CD4-positive, alpha-beta T cell treated with Interleukin-17A for 4 hours (primary cell): ENCODE measurements around the gene CALU.

Experiments used
- DNase-seq: peaks from one replicate; pipeline ENCODE4 v3.0.0-alpha.2; 2020; ENCODE audit warnings: mixed read lengths

CALU gene

GRCh38 chr7:128755075-128755818, 16.1 kb downstream of the CALU start:
- no peak for DNase-seq

GRCh38 chr7:128755819-128756476, 16.8 kb downstream of the CALU start:
- DNase-seq, result no peak

- DNase-seq, result no peak
Measured at GRCh38 chr7:128757203-128757602, 18.0 kb downstream of the CALU start.

- no peak for DNase-seq
Measured at GRCh38 chr7:128758553-128758952, 19.4 kb downstream of the CALU start.

GRCh38 chr7:128759242-128759641, 20.1 kb downstream of the CALU start:
- no peak for DNase-seq

- DNase-seq, result no peak
Measured at GRCh38 chr7:128763541-128763940, 24.4 kb downstream of the CALU start.

- no peak for DNase-seq
Measured at GRCh38 chr7:128767475-128768110, 28.4 kb downstream of the CALU start.

GRCh38 chr7:128770233-128770632, 31.1 kb downstream of the CALU start:
- DNase-seq, result no peak

- DNase-seq, result no peak
Measured at GRCh38 chr7:128773604-128774003, 34.4 kb downstream of the CALU start.

GRCh38 chr7:128774029-128774689, 35.0 kb downstream of the CALU start:
- no peak for DNase-seq

- DNase-seq, result no peak
Measured at GRCh38 chr7:128774921-128775320, 35.8 kb downstream of the CALU start.

- no peak for DNase-seq
Measured at GRCh38 chr7:128775744-128776474, 36.8 kb downstream of the CALU start, which contains the start of gene OPN1SW. Gene OPN1SW (minus strand): TSS chr7:128775794. CDS start chr7:128775781, 13 bp downstream.

GRCh38 chr7:128777156-128778123, 38.3 kb downstream of the CALU start:
- DNase-seq, result no peak

GRCh38 chr7:128778946-128779345, 39.8 kb downstream of the CALU start:
- no peak for DNase-seq

- no peak for DNase-seq
Measured at GRCh38 chr7:128781126-128781525, 42.0 kb downstream of the CALU start.

- no peak for DNase-seq
Measured at GRCh38 chr7:128781851-128782250, 42.7 kb downstream of the CALU start.

- DNase-seq, result no peak
Measured at GRCh38 chr7:128783143-128783861, 44.1 kb downstream of the CALU start.

- no peak for DNase-seq
Measured at GRCh38 chr7:128785738-128786137, 46.6 kb downstream of the CALU start.

- no peak for DNase-seq
Measured at GRCh38 chr7:128788446-128789412, 49.6 kb downstream of the CALU start.
